Endothelial cell of umbilical vein (primary cell): ENCODE measurements around the gene STX4. TPM values are rescaled to one million over a fixed set of nuclear protein-coding genes. Genes with fewer than 3 reads are reported as not detected.

Source experiments
- BruUV-seq: library from RNA; stranded (reverse); fragments of 400-500 nt; replicated peaks from 2 replicates; lab custom pipeline; 2021; lab: Mats Ljungman, UMichigan
- CTCF ChIA-PET: fragments of 300-600, 350-600 bp; sonication (Branson Sonifier 250); formaldehyde crosslinking; loops from one replicate; lab custom pipeline; 2021; ENCODE audit warnings: antibody characterized with exemption, inconsistent platforms; lab: Charles Lee
- POLR2A ChIA-PET: fragments of 300-600, 350-600 bp; sonication (Branson Sonifier 250); formaldehyde crosslinking; loops from one replicate; lab custom pipeline; 2021; ENCODE audit warnings: antibody characterized with exemption, inconsistent platforms; lab: Charles Lee
- DNase-seq: peaks from one replicate; pipeline ENCODE4 v3.0.0-alpha.2; 2011; ENCODE audit warnings: low read depth, low spot score
- FAIRE-seq: peaks from 2 replicates; lab custom pipeline; 2011; peaks lifted over from hg19 to GRCh38; lab: Jason Lieb, UNC
- H2AFZ ChIP-seq: 2 replicates; pipeline ENCODE4 v1.6.0; 2012; ENCODE audit warnings: low read depth, low read length, control low read depth, inconsistent platforms
- H3K27ac ChIP-seq: 2 replicates; pipeline ENCODE4 v1.5.1; 2011; ENCODE audit warnings: low read depth, mild to moderate bottlenecking, control low read depth, low read length, moderate library complexity; ENCODE audit not compliant: insufficient read depth
- H3K27me3 ChIP-seq, 2 experiments: 2 replicates each; pipeline versions ENCODE4 v1.6.0 to v1.6.1; 2011; ENCODE audit warnings: low read length in 2 of 2, mixed read lengths in 1 of 2; ENCODE audit not compliant: control insufficient read depth in 2 of 2, insufficient read depth in 2 of 2
- H3K36me3 ChIP-seq, 2 experiments: 2 replicates in 1 of 2; 3 replicates in 1 of 2; pipeline ENCODE4 v1.5.1; 2011; ENCODE audit warnings: low read length in 2 of 2, mild to moderate bottlenecking in 1 of 2, moderate library complexity in 1 of 2; ENCODE audit not compliant: control insufficient read depth in 2 of 2, insufficient read depth in 2 of 2; ENCODE audit errors: extremely low read depth in 1 of 2
- H3K4me1 ChIP-seq: 3 replicates; pipeline ENCODE4 v1.5.1; 2011; ENCODE audit warnings: mild to moderate bottlenecking, low read length; ENCODE audit not compliant: control insufficient read depth, insufficient read depth; ENCODE audit errors: extremely low read depth
- H3K4me2 ChIP-seq: 2 replicates; pipeline ENCODE4 v1.6.1; 2011; ENCODE audit warnings: low read length, control low read depth, mixed read lengths; ENCODE audit not compliant: insufficient read depth
- H3K4me3 ChIP-seq, 3 experiments: fragments of 200-600 bp in 1 of 3; sonication (generic), shearing (Covaris generic) in 1 of 3; replicated peaks in 1 of 3; 2 replicates each; pipeline ENCODE4 v1.5.1; 2011 to 2016; ENCODE audit warnings: control low read depth in 3 of 3, low read length in 3 of 3, mild to moderate bottlenecking in 2 of 3, inconsistent platforms in 1 of 3, low read depth in 1 of 3, moderate library complexity in 1 of 3; ENCODE audit not compliant: insufficient read depth in 1 of 3
- H3K79me2 ChIP-seq: 2 replicates; pipeline ENCODE4 v1.6.0; 2012; ENCODE audit warnings: low read length, inconsistent platforms; ENCODE audit not compliant: control insufficient read depth, insufficient read depth
- H3K9ac ChIP-seq: replicated peaks from 2 replicates; pipeline ENCODE3; 2011; ENCODE audit warnings: low read length, control low read depth; ENCODE audit not compliant: insufficient read depth; ENCODE audit errors: extremely low read depth
- H3K9me1 ChIP-seq: replicated peaks from 3 replicates; pipeline ENCODE4 v1.6.0; 2011; ENCODE audit warnings: mild to moderate bottlenecking, low read length; ENCODE audit not compliant: control insufficient read depth, insufficient read depth; ENCODE audit errors: extremely low read depth
- H3K9me3 ChIP-seq: replicated peaks from 2 replicates; pipeline ENCODE4 v1.5.1; 2012; ENCODE audit warnings: low read length, inconsistent platforms; ENCODE audit not compliant: control insufficient read depth, insufficient read depth
- H4K20me1 ChIP-seq: replicated peaks from 2 replicates; pipeline ENCODE3; 2011; ENCODE audit warnings: mild to moderate bottlenecking, low read length; ENCODE audit not compliant: control insufficient read depth, insufficient read depth; ENCODE audit errors: extremely low read depth
- CTCF ChIP-seq, 2 donors: IDR thresholded peaks; 1 replicate in 1 of 2; 2 replicates in 1 of 2; pipeline ENCODE4 v1.5.1; 2011; ENCODE audit warnings: low read length in 2 of 2, mild to moderate bottlenecking in 2 of 2, moderate library complexity in 2 of 2, control low read depth in 1 of 2, inconsistent platforms in 1 of 2, low read depth in 1 of 2; ENCODE audit not compliant: insufficient read depth in 1 of 2; ENCODE audit errors: extremely low read depth in 1 of 2
- EZH2 ChIP-seq: IDR thresholded peaks from 2 replicates; pipeline ENCODE4 v1.6.1; 2012; ENCODE audit warnings: borderline replicate concordance, low read depth, mild to moderate bottlenecking, moderate library complexity, low read length, inconsistent platforms; ENCODE audit not compliant: severe bottlenecking
- FOS ChIP-seq: IDR thresholded peaks from 2 replicates; pipeline ENCODE4 v1.6.1; 2011; ENCODE audit warnings: mild to moderate bottlenecking, low read length, moderate library complexity, borderline replicate concordance; ENCODE audit not compliant: insufficient read depth
- GATA2 ChIP-seq: IDR thresholded peaks from 2 replicates; pipeline ENCODE4 v1.7.0; 2011; ENCODE audit warnings: low read depth, mild to moderate bottlenecking, moderate library complexity, mixed read lengths, low read length; ENCODE audit not compliant: insufficient read length, insufficient read depth
- JUN ChIP-seq: IDR thresholded peaks from 2 replicates; pipeline ENCODE4 v1.6.1; 2011; ENCODE audit warnings: borderline replicate concordance, low read depth; ENCODE audit not compliant: insufficient read length, insufficient read depth
- MAX ChIP-seq: IDR thresholded peaks from 2 replicates; pipeline ENCODE4 v1.6.1; 2011; ENCODE audit not compliant: insufficient read depth, insufficient read length
- MYC ChIP-seq: IDR thresholded peaks from one replicate; pipeline ENCODE4 v1.6.1; 2011; ENCODE audit warnings: mild to moderate bottlenecking, low read depth, low read length
- POLR2A ChIP-seq: IDR thresholded peaks from 2 replicates; pipeline ENCODE4 v1.6.1; 2012; ENCODE audit warnings: low read depth, mild to moderate bottlenecking, control low read depth, low read length
- POLR2AphosphoS5 ChIP-seq: IDR thresholded peaks from 2 replicates; pipeline ENCODE4 v1.6.1; 2012; ENCODE audit warnings: low read depth, mild to moderate bottlenecking, control low read depth, low read length, moderate library complexity; ENCODE audit not compliant: insufficient read depth
- dilution Hi-C: fragments of 300-500 bp; cut with MboI; formaldehyde crosslinking; loops from one replicate; pipeline ENCODE4 v1.15.0; 2019; ENCODE audit warnings: low sequenced_read_pairs; ENCODE audit not compliant: extremely low pct_ligation_motif_present
- intact Hi-C: fragments of 100-400 bp; cut with micrococcal nuclease; formaldehyde crosslinking; loops from one replicate; pipeline ENCODE4 v1.10.0; 2022
- polyA plus RNA-seq, 4 experiments: library from polyadenylated mRNA; depleted of rRNA in 3 of 4; stranded (reverse) in 3 of 4; unstranded in 1 of 4; fragments of >200 nt; gene quantifications; 2 replicates each; pipeline versions ENCODE4 v1.2.1 to v1.2.3, GENCODE V29; 2011 to 2012; ENCODE audit warnings: missing spikeins in 1 of 4
- total RNA-seq: library from RNA; stranded (reverse); gene quantifications from 2 replicates; pipeline ENCODE4 v1.2.3, GENCODE V29; 2021

Gene STX4
- total and polyA plus RNA-seq, 2 donors (not counting 3 experiments of a cell fraction or from before 2014, with no cell fraction given): 49.5 to 65.2 TPM

GRCh38 chr16:30998852-30999761 is 34.3 kb upstream of the STX4 start:
- Histone ChIP-seq H3K4me2 (no peak overlapping the region), H2AFZ (no peak overlapping the region)
- no peak for FAIRE-seq

DNA sequence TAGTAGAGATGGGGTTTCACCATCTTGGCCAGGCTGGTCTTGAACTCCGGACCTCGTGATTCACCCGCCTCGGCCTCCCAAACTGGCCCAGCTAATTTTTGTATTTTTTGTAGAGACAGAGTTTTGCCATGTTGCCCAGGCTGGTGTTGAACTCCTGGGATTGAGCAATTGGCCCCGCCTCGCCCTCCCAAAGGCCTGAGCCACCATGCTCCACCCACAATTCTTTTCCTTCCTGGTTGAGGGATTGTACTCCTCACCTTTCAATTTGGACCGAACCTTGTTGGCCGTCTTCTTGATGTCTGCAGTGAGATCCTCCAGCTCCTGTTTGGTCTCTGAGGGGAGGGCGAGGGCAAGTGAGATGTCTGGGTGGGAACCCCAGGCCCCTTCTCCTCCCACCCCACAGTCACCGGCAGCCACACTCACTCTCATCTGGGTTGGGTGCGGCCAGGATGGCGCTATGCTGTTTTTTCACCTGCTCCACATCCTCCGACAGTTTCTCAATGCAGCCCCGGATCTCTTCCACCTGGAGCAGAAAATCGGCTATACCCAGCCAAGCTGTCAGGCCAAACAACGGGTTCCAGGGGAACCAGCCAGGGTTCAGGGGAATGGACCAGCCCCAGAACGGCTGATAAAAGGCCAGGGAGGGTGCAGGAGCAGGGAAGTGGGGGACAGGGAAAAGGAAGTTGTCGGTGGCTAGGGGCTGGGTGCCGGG is 32.5 kb upstream of the STX4 start:
- dilution Hi-C loops (no loop called here), intact Hi-C loops (no loop called here)
- Histone ChIP-seq H3K9me1 (no peaks in the 10 kb centered on the region), H3K4me1 (no peaks in the 10 kb centered on the region), H2AFZ (no peak overlapping the region), H4K20me1 (no peaks in the 10 kb centered on the region), H3K27me3 (peaks cover 0 to under 1% of the 10 kb centered on the region in 2 experiments), H3K27ac (no peak overlapping the region), H3K79me2 (no peaks in the 10 kb centered on the region), H3K9me3 (no peaks in the 10 kb centered on the region), H3K4me3 (no peak overlapping the region), H3K9ac (no peak overlapping the region), H3K4me2 (no peak overlapping the region), H3K36me3 (no peaks in the 10 kb centered on the region)
- BruUV-seq: no TSS peak
- ChIA-PET CTCF (no interaction called here), POLR2A (no interaction called here)
- TF ChIP-seq GATA2 (no peak), MAX (no peak), POLR2A (no peak), JUN (no peak), MYC (no peak), FOS (no peak), POLR2AphosphoS5 (no peak), CTCF (IDR thresholded peaks at IDR 0.05; ENCODE audit: extremely low read depth in 1 of 2, insufficient read depth in 1 of 2, low read depth in 1 of 2, low read length in 2 of 2) (no peak), EZH2 (no peak)
- FAIRE-seq (no peak), DNase-seq (no peak)

More at GRCh38 chr16:30998852-30999761, 34.3 kb upstream of the STX4 start:
- POLR2A ChIA-PET: interaction anchor here (0.6 kb wide), 1 partner anchor 93 kb away, joined by 3 read pairs; no protein-coding TSS in a partner anchor
- Histone ChIP-seq H3K9ac (no peak overlapping the region), H3K9me3 (no peaks in the 10 kb centered on the region), H3K36me3 (no peaks in the 10 kb centered on the region), H3K27ac (no peak overlapping the region), H3K4me3 (no peak overlapping the region), H4K20me1 (no peaks in the 10 kb centered on the region), H3K4me1 (no peaks in the 10 kb centered on the region), H3K9me1 (no peaks in the 10 kb centered on the region), H3K27me3 (no peaks in the 10 kb centered on the region), H3K79me2 (no peaks in the 10 kb centered on the region)
- BruUV-seq: no TSS peak
- dilution Hi-C loops (no loop called here), intact Hi-C loops (no loop called here)
- TF ChIP-seq FOS (no peak), POLR2AphosphoS5 (no peak)
- no peak for DNase-seq
- CTCF ChIA-PET: interaction anchor here (1.3 to 1.8 kb wide), 3 partner anchors 13 to 102 kb away, joined by 3 to 9 read pairs (median 4); no protein-coding TSS in a partner anchor
